Anterior cingulate cortex (tissue), 58 donors: ENCODE results near the gene TXNRD1.

Experiments used
- DNase-seq, 58 donors: peaks; one replicate each; lab custom pipeline; 2025; lab: John Stamatoyannopoulos, UW

The TXNRD1 gene

GRCh38 chr12:104296718-104297117 lies 81.1 kb downstream of the TXNRD1 start:
- no peak for DNase-seq

GRCh38 chr12:104297477-104298113 lies 82.0 kb downstream of the TXNRD1 start:
- DNase-seq: no peak

DNA sequence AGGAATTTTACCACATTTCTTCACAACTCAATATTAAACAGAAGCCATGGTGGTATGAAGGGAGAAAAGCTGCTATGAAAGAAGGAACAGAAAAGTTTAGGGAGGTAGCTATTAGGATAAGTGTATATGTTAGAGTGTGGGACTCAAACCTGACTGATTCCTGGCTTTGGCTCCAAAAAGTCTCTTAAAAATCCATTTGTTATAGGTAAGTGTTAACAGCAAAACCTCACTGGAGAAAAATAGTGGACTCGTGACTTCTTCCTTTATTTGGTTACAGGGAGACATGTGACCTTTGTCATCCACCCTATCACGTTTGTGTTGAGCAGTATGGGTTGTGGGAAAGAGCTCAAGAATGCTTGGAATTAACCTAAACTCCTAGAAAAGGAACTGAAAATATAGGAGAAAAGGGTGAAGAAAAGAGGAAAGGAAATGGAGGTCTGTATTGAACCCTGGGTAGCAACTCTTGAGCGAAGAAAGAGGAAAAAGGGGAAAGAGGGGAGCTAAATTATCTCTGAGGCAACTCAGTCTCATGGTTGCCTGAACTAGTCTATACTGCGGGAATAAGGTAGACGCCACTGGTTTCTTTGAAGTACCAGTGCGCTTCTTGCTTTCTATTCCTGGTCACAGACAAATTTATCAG lies 84.4 kb downstream of the TXNRD1 start:
- no peak for DNase-seq

DNA sequence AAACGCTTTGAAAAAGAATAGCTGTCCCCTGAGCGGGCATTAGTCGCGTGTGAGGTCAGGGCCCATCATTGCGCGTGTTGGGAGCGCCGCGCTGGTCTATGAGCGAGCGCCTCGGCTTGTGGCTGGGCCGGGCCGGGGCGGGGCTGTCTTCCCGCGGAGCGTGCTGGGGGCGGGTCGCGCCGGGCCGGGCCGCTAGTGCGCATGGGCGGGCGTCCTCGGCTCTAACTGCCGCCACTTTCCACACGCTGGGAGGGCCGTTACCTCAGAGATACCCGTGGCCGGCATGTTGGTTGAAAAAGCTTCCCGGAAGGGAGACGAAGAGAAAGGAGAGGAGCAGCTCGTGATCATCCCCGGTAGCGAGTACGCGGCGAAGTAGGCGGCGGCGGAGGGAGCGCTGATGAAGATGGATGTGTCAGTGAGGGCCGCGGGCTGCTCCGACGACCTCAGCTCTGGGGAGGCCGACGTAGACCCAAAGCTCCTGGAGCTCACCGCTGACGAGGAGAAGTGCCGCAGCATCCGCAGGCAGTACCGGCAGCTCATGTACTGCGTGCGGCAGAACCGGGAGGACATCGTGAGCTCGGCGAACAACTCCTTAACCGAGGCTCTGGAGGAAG lies 88.1 kb downstream of the TXNRD1 start, which contains the start of gene EID3:
Gene EID3 (plus strand): TSS at position 202 of the 614 bp plus-strand sequence. CDS start 196 bp downstream, at position 398.
- DNase-seq: peak in 57 of 58 donors; percentile 23 to 90 (median 81)

GRCh38 chr12:104304261-104305009 lies 88.9 kb downstream of the TXNRD1 start:
- DNase-seq: no peak

DNA sequence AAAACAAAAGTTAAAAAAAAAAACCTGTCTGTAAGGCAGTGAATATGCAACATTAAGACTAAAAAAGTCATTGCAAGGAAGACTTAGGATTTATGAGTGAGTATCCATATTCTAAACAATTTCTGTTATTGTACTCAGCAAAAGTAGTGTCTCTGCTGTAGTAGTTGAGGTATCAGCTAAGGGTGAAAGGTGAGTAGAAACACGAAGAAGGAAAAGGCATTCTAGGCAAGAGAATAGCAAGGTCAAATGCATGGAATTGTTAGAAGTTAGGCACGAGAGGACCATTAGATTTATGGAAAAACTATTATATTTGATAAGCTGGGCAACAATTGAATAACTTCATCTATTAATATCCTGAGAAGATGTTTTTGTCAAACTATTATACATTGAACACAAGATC lies 89.8 kb downstream of the TXNRD1 start:
- DNase-seq: no peak

GRCh38 chr12:104306376-104306775 lies 90.8 kb downstream of the TXNRD1 start:
- DNase-seq: no peak

DNA sequence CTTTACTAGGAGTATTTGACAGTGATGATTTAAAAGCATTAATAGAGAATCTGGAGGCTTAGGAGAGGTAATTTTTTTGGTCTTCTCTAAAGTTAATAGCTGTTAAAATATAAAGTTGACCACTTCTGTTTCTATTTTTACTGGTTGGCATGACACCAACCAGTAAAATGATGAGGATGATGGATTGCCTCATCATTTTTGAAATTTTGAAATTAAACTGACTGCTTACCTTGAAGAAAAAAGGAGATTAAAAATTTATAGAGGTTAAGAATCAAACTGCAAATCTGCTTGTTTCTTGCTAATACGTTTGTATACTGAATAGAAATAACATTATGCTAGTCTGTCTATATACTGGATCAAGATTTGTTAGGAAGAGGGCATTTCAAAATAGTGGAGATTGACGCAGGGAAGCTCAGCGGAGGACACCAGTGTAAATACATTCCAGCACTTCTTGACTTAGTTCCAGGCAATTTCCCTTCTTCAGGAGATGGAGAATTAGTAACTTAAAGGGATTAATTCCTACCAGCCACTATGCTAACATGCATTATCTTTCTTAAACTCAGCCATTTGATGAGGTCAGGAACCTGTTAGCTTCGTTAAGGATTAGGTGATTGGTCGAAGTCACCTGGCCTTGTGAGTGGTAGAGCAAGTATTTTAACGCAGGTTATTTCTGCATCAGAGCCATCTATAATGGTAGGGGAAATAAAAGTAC lies 91.5 kb downstream of the TXNRD1 start:
- no peak for DNase-seq

- DNase-seq: no peak
Measured at GRCh38 chr12:104307655-104308000, 92.0 kb downstream of the TXNRD1 start.

DNA sequence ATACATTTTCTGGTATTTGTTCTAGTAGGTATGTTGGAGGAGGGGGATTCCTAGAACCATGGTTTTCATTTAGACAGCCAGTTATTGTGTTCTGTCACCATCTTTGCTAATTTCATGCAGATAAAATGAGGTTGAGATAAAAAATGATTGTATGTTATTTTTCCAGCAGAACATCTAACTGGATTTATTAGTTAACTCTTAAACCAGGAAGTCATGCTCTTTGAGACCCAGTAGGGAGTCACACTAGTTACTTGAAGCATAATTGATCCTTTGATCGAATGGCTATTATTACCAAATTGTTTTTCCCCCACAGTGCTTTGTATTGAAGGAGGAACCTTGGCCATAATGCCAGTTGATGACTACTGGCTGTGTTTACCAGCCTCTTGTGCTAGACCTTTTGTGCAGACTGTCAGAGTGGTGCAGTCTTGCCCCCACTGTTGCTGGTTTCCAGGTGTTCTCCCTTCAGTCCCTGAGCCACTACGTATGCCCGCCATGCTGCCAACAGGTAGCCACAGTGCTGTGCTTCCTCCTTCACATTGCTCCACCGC lies 93.9 kb downstream of the TXNRD1 start:
- no peak for DNase-seq

GRCh38 chr12:104310751-104311633 lies 95.4 kb downstream of the TXNRD1 start:
- DNase-seq: no peak

GRCh38 chr12:104312202-104312601 lies 96.6 kb downstream of the TXNRD1 start:
- no peak for DNase-seq

DNA sequence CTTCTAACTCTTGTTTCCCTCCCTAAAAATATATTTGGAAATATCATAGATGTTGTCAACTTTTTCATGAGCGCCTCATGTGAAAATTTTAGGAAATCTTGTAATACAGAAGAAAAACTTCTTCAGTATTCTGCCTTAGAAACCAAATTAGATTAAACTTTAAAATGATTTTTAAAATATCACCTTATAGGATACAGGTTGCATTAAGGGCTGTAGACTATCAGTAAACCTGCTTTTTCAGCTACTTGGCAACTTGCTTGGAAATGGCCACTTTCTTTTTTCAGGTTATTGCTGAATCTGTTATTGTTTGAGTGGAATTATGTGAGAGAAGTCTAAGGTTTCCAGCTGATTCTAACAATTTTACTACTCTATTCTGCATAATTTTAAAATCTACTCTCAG lies 97.1 kb downstream of the TXNRD1 start:
- DNase-seq: no peak

DNA sequence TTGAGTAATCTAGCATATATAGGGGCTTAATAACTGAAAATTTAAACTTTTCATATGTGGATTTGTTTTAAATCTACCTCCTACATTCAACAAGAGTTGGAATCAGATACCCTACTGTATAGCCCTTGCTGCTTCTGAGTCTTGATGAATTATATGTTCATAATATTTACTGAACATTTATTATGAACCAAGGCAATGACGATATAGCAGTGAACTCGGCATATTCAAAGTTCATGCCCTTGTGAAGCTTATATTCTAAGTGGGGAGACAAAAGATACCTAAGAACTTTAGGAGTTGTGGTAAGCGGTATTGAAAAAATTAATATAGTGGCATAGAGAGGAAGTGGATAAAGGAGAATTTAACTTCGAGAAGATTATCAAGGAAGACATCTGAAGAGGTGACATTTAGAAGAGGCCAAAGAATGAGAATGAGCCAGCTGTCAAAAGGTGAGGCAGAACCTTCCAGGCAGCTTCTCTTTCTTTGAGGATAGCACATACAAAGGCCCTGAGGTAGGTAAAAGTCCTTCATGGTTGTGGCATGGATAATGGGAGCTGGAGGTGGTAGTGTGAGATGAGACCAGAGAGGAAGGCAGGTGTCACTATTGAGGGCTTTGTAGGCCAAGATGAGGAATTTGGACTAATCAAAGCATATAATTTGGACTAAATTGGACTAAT lies 98.1 kb downstream of the TXNRD1 start:
- DNase-seq: no peak

DNA sequence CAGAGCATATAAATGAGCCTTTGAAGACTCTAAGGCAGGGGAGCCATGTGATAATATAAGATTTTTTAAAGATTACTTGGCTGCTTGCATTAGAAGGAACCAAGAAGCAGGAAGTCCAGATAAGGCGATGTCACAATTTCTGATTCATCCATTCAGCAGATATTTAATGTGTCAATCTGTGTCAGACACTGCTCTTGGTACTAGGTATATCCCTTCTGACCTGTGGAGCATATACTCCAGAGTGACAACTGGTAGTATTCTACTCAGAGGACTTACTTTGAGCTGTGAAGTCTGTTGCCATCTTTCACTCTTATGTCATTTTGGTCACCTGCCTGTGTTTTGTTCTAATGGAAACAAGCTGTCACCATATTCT lies 98.6 kb downstream of the TXNRD1 start:
- no peak for DNase-seq

DNA sequence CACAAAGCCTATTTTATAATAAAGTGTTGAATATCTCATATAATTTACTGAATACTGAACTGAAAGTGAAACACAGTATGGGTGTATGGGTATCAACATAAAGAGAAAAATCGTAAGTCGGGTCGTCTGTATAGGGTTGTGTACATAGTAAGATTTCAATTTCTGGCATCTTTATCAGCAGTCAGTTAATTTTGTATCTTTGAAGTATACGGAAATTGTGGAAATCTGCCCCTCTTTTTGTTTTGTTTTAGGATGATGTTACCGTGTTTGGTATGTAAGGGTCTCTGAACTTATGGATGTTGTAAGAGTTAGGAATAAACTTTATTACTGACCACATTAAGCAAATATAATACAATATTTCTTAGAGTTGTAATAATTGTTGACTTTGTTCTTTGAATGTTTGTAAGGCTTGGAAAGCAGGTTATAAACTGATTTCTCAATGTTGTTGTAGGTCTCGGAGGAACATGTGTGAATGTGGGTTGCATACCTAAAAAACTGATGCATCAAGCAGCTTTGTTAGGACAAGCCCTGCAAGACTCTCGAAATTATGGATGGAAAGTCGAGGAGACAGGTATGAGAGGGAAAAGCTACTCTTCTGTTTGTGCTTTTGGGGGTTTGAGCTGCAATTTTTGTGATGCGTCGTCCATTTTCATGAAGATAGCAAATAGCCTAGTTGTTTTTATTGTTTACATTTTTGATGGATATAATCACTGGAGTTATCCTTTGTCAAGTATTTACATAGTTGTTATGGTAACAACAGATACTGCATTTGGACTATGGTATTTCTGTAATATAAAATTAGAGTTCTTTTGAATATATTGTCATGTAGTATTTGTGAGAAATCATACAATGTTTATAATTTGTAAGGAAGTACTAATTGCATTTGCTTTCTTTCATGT lies 100.0 kb downstream of the TXNRD1 start:
- no peak for DNase-seq

- no peak for DNase-seq
Measured at GRCh38 chr12:104316936-104317335, 101.4 kb downstream of the TXNRD1 start.
